GM12878 (cell line): ENCODE measurements around the gene PTTG2. TPM values are rescaled to one million over a fixed set of nuclear protein-coding genes. Genes with fewer than 3 reads are reported as not detected.

Experiments
- ATAC-seq: fragments of 200-7000 bp; cut with Tn5 transposase; 3 replicates; pipeline ENCODE4 v1.9.1; 2020; ENCODE audit warnings: mild to moderate bottlenecking, moderate library complexity
- BruUV-seq: library from RNA; stranded (reverse); fragments of 400-500 nt; replicated peaks from 2 replicates; lab custom pipeline; 2021; lab: Mats Ljungman, UMichigan
- CTCF ChIA-PET: fragments of 300-600 bp; sonication (Branson Sonifier 250); formaldehyde crosslinking; extraction: SDS; loops from one replicate; lab custom pipeline; 2021; ENCODE audit warnings: inconsistent platforms; lab: Yijun Ruan, JAX
- POLR2A ChIA-PET: fragments of 350-600 bp; formaldehyde crosslinking; extraction: SDS; loops from one replicate; lab custom pipeline; 2021; ENCODE audit warnings: inconsistent platforms; lab: Charles Lee
- RAD21 ChIA-PET: fragments of 300-600 bp; sonication (Branson Sonifier 250); formaldehyde crosslinking; loops from one replicate; lab custom pipeline; 2023; ENCODE audit warnings: antibody characterized with exemption; ENCODE audit not compliant: unreplicated experiment; lab: Charles Lee
- SMC1A ChIA-PET: fragments of 300-600 bp; sonication (Branson Sonifier 250); formaldehyde crosslinking; loops from one replicate; lab custom pipeline; 2023; ENCODE audit not compliant: unreplicated experiment, uncharacterized antibody; lab: Charles Lee
- DNase-seq: peaks from one replicate; pipeline ENCODE4 v3.0.0-alpha.2; 2011; ENCODE audit warnings: low read depth, low spot score
- FAIRE-seq: peaks from 3 replicates; lab custom pipeline; 2011; peaks lifted over from hg19 to GRCh38; lab: Jason Lieb, UNC
- H2AFZ ChIP-seq: 2 replicates; pipeline ENCODE4 v1.6.0; 2011; ENCODE audit warnings: low read depth, low read length, control low read depth; ENCODE audit not compliant: control insufficient read depth
- H3K27ac ChIP-seq: 2 replicates; pipeline ENCODE4 v1.5.1; 2011; ENCODE audit warnings: control low read depth; ENCODE audit not compliant: control insufficient read depth, insufficient read depth
- H3K27me3 ChIP-seq, 2 experiments: replicated peaks in 1 of 2; 2 replicates each; pipeline versions ENCODE4 v1.6.0 to v1.6.1; 2011; ENCODE audit warnings: low read length in 1 of 2; ENCODE audit not compliant: control insufficient read depth in 2 of 2, insufficient read depth in 2 of 2
- H3K36me3 ChIP-seq, 2 experiments: 2 replicates each; pipeline ENCODE4 v1.5.1; 2011; ENCODE audit warnings: low read length in 1 of 2; ENCODE audit not compliant: control insufficient read depth in 2 of 2, insufficient read depth in 2 of 2
- H3K4me1 ChIP-seq: 2 replicates; pipeline ENCODE4 v1.6.1; 2011; ENCODE audit warnings: mild to moderate bottlenecking, low read length, moderate library complexity, mixed read lengths; ENCODE audit not compliant: control insufficient read depth, insufficient read depth
- H3K4me2 ChIP-seq: 2 replicates; pipeline ENCODE4 v1.6.0; 2011; ENCODE audit warnings: control low read depth; ENCODE audit not compliant: control insufficient read depth, insufficient read depth
- H3K4me3 ChIP-seq: fragments of 200-600 bp; sonication (generic); 2 replicates; pipeline ENCODE4 v1.5.1; 2016
- H3K79me2 ChIP-seq: 2 replicates; pipeline ENCODE4 v1.6.0; 2011; ENCODE audit warnings: low read length; ENCODE audit not compliant: control insufficient read depth, insufficient read depth
- H3K9ac ChIP-seq: 2 replicates; pipeline ENCODE4 v1.8.0; 2011; ENCODE audit warnings: low read length, control low read depth, mixed read lengths; ENCODE audit not compliant: control insufficient read depth, insufficient read depth
- H3K9me3 ChIP-seq: replicated peaks from 3 replicates; pipeline ENCODE4 v1.5.1; 2011; ENCODE audit warnings: mild to moderate bottlenecking, low read length; ENCODE audit not compliant: control insufficient read depth, insufficient read depth
- H4K20me1 ChIP-seq: 2 replicates; pipeline ENCODE4 v1.6.0; 2011; ENCODE audit not compliant: control insufficient read depth, insufficient read depth
- SKIL ChIP-seq: fragments of 450-650 bp; IDR thresholded peaks from 2 replicates; pipeline ENCODE4 v1.6.1; 2017; ENCODE audit warnings: mild to moderate bottlenecking, low read depth, inconsistent platforms; ENCODE audit not compliant: poor library complexity, severe bottlenecking
- ZBTB4 ChIP-seq: fragments of 450-650 bp; formaldehyde crosslinking; IDR thresholded peaks from 2 replicates; pipeline ENCODE4 v1.4.0; 2022; ENCODE audit warnings: mild to moderate bottlenecking, moderate library complexity
- WGBS: methylation state at CpG from one replicate; pipeline ENCODE4 v1.1.6; 2016; ENCODE audit warnings: low lambda C conversion rate; ENCODE audit not compliant: insufficient replicate concordance, insufficient coverage; ENCODE audit errors: missing lambda C conversion rate; 5-methylcytosine and 5-hydroxymethylcytosine counted together
- in situ Hi-C: fragments of 300-500 bp; cut with MboI; formaldehyde crosslinking; loops from 9 replicates; pipeline ENCODE4 v1.14.3; 2018; ENCODE audit warnings: mixed read lengths
- intact Hi-C: fragments of 100-400 bp; cut with micrococcal nuclease; formaldehyde crosslinking; loops from one replicate; pipeline ENCODE4 v1.14.2; 2022; ENCODE audit not compliant: unreplicated experiment
- polyA plus RNA-seq, 11 experiments: library from polyadenylated mRNA; depleted of rRNA in 4 of 11; unstranded in 6 of 11; stranded (reverse) in 5 of 11; fragments of >200 nt; fragmentation: Nextera tagmentation in 4 of 11; fragmentation: Illumina TruSeq in 1 of 11; extraction: Ambion mirVana in 4 of 11; extraction: Trizol in 1 of 11; gene quantifications; 1 replicate in 1 of 11; 2 replicates in 10 of 11; pipeline versions ENCODE4 v1.2.1 to v1.2.3, GENCODE V29; 2011 to 2016; ENCODE audit warnings: inconsistent platforms in 2 of 11, missing spikeins in 2 of 11, low read depth in 1 of 11
- total RNA-seq, 4 experiments: library from RNA; depleted of rRNA in 3 of 4; stranded (reverse); fragments of >200 nt in 3 of 4; fragmentation: Illumina TruSeq in 1 of 4; extraction: Trizol in 1 of 4; gene quantifications; 2 replicates each; pipeline versions ENCODE4 v1.2.1 to v1.2.3, GENCODE V29; 2013 to 2021

PTTG2 gene
- total and polyA plus RNA-seq, 10 of the 15 experiments (the other 5 are each of a cell fraction or from before 2014, with no cell fraction given): 0.09 to 0.54 (median 0.39) TPM; not detected in 4

- WGBS: 85% methylated on average over 3 of the region's 3 CpGs
- H3K36me3 ChIP-seq: 0 out of 4 replicates have a peak, but pooled peaks cover 0 to 3% of the 10 kb centered on the region in 2 experiments
- BruUV-seq: no TSS peak
- H2AFZ ChIP-seq: no peak overlapping the region
- no peaks in the 10 kb centered on the region; the same call in 1 of the 2 replicates for H3K4me1 ChIP-seq
- intact Hi-C loops (no loop called here), in situ Hi-C loops (no loop called here)
- no peak for ATAC-seq
- ChIA-PET POLR2A (interaction anchor here (1.1 kb wide), 1 partner anchor 177 kb away, joined by 3 read pairs; the partner anchor contains the start of gene PGM2), SMC1A (interaction anchor here (0.8 to 1.3 kb wide), 3 partner anchors 16 to 100 kb away, joined by 3 to 4 read pairs (median 3); no protein-coding TSS in a partner anchor), RAD21 (interaction anchor here (0.6 to 1.6 kb wide), 3 partner anchors 28 to 317 kb away, joined by 3 to 6 read pairs (median 3); no protein-coding TSS in a partner anchor), CTCF (no interaction called here)
- H3K27ac ChIP-seq: no peak overlapping the region
- no peak for FAIRE-seq
- no peak for DNase-seq
- H3K27me3 ChIP-seq: no peaks in the 10 kb centered on the region
- no peaks in the 10 kb centered on the region; the same call in none of the 2 replicates for H3K79me2 ChIP-seq
- H3K4me2 ChIP-seq: no peak overlapping the region
- no peaks in the 10 kb centered on the region for H4K20me1 ChIP-seq
- H3K4me3 ChIP-seq: no peak overlapping the region
- H3K9me3 ChIP-seq: no peaks in the 10 kb centered on the region
- H3K9ac ChIP-seq: no peak overlapping the region
- TF ChIP-seq ZBTB4 (CRISPR knock-in tag): no peak
- TF ChIP-seq SKIL: no peak
Observed at GRCh38 chr4:38003102-38003501, 42.9 kb downstream of the PTTG2 start.
